Measurements from ENCODE around the gene CFAP73. TPM values are rescaled to one million over a fixed set of nuclear protein-coding genes. Genes with fewer than 3 reads are reported as not detected.

Gene CFAP73
- total RNA-seq, 6 experiments from 2014 or later, result 0.17 TPM; not detected in 5

DNA sequence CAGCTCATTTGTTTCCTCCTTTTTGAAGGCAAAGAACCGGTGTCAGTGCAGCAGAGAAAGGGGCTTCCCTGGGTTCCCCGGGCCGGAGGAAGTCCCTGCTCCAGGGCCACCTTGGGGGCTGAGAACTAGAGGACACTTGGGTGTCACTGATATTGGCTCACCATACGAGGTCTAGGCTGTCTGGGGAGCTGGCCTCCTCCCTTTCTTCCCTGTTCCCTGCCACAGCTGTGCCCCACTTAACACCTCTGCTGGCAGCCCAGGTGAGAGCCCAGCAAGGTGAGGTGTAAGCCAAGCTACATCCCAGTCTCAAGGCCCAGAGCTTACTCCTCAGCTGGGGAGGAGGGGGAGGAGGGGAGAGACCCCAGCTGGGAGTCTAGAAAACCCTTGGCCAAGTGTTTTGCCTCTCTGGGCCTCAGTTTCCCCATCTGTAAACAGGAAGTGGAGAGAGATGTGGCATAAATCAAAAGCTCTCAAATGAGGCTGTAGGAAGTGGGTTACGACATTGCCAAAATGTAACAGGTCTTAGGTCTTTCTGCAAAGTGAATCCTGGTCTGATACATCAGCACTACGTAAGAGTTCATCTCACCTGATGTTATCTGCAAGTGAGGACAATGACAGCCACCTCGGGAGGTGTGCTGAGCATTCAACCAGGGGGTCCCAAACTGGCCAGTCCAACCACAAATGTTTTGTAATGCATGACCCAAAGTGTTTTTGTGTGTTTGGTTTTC, 39.5 kb upstream of the CFAP73 start:
- TF ChIP-seq, protein P1, sequence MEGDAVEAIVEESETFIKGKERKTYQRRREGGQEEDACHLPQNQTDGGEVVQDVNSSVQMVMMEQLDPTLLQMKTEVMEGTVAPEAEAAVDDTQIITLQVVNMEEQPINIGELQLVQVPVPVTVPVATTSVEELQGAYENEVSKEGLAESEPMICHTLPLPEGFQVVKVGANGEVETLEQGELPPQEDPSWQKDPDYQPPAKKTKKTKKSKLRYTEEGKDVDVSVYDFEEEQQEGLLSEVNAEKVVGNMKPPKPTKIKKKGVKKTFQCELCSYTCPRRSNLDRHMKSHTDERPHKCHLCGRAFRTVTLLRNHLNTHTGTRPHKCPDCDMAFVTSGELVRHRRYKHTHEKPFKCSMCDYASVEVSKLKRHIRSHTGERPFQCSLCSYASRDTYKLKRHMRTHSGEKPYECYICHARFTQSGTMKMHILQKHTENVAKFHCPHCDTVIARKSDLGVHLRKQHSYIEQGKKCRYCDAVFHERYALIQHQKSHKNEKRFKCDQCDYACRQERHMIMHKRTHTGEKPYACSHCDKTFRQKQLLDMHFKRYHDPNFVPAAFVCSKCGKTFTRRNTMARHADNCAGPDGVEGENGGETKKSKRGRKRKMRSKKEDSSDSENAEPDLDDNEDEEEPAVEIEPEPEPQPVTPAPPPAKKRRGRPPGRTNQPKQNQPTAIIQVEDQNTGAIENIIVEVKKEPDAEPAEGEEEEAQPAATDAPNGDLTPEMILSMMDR (IDR thresholded peaks at IDR 0.05), result no peak
- no peak for DNase-seq
- no peaks in the 10 kb centered on the region for H3K36me3 Mint-ChIP-seq (ENCODE audit: low read depth)
- peaks cover 43% of the 10 kb centered on the region for H3K27me3 Mint-ChIP-seq (ENCODE audit: insufficient read depth)
- no peaks in the 10 kb centered on the region for H3K4me1 Mint-ChIP-seq (ENCODE audit: low read depth)
- no peak overlapping the region for H3K4me3 Mint-ChIP-seq
- H3K9me3 Mint-ChIP-seq, result no peaks in the 10 kb centered on the region
- H3K27ac Mint-ChIP-seq, result no peak overlapping the region

- no peak for DNase-seq
- Mint-ChIP-seq H3K4me1 (ENCODE audit: low read depth) (no peaks in the 10 kb centered on the region), H3K9me3 (no peaks in the 10 kb centered on the region), H3K4me3 (no peak overlapping the region), H3K36me3 (ENCODE audit: low read depth) (no peaks in the 10 kb centered on the region), H3K27me3 (ENCODE audit: insufficient read depth) (peaks cover 43% of the 10 kb centered on the region), H3K27ac (no peak overlapping the region)
- TF ChIP-seq, protein P1 (IDR thresholded peaks at IDR 0.05), result no peak
Observed at GRCh38 chr12:113111247-113111646, 38.3 kb upstream of the CFAP73 start.

DNA sequence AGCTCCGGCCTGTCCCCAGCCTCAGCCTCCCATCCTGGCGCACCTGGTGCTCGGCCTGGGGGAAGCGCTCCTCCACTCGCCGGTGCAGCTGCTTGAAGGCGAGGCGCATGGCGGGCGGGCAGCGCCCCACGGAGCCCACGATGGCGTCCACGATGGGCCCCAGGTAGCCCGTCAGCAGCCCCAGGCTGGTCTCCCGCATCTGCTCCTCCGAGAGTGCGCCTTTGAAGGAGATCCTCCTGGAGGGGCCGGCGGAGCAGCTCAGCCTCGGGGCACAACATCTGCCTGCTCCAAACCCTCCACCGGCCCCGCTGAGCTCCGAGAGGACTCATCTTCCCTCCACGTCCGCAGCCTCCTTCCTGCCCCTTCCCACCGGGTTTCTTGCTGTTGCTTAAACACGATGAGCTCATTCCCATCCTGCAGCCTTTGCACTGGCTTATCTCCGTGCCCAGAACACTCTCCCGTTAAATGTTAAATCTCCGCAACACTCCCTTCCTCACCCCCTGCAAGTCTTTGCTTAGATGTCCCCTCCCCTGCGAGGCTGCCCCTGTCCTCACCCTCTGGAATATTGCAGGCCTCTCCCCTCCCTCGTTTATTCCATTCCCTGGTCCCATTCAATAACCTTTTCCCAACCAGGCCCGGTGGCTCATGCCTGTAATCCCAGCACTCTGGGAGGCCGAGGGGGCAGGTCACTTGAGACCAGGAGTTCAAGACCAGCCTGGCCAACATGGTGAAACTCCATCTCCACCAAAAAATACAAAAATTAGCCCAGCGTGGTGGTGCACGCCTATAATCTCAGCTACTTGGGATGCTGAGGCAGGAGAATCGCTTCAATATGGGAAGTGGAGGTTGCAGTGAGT, 37.3 kb upstream of the CFAP73 start:
- Mint-ChIP-seq H3K36me3 (ENCODE audit: low read depth) (no peaks in the 10 kb centered on the region), H3K4me3 (no peak overlapping the region), H3K9me3 (no peaks in the 10 kb centered on the region), H3K4me1 (ENCODE audit: low read depth) (no peaks in the 10 kb centered on the region), H3K27me3 (ENCODE audit: insufficient read depth) (peaks cover 37% of the 10 kb centered on the region), H3K27ac (no peak overlapping the region)
- no peak for DNase-seq
- TF ChIP-seq, protein P1 (IDR thresholded peaks at IDR 0.05), result no peak

- no peaks in the 10 kb centered on the region for H3K36me3 Mint-ChIP-seq (ENCODE audit: low read depth)
Observed at GRCh38 chr12:113113397-113113796, 36.1 kb upstream of the CFAP73 start.

GRCh38 chr12:113114447-113115178, 34.9 kb upstream of the CFAP73 start:
- Mint-ChIP-seq H3K9me3 (no peaks in the 10 kb centered on the region), H3K4me3 (no peak overlapping the region), H3K4me1 (ENCODE audit: low read depth) (no peaks in the 10 kb centered on the region), H3K36me3 (ENCODE audit: low read depth) (no peaks in the 10 kb centered on the region), H3K27ac (no peak overlapping the region), H3K27me3 (ENCODE audit: insufficient read depth) (peaks cover 30% of the 10 kb centered on the region)
- TF ChIP-seq, protein P1 (IDR thresholded peaks at IDR 0.05), result no peak
- no peak for DNase-seq

More at GRCh38 chr12:113113397-113113796, 36.1 kb upstream of the CFAP73 start:
- Mint-ChIP-seq H3K27ac (no peak overlapping the region), H3K27me3 (ENCODE audit: insufficient read depth) (peaks cover 37% of the 10 kb centered on the region), H3K9me3 (no peaks in the 10 kb centered on the region), H3K4me1 (ENCODE audit: low read depth) (no peaks in the 10 kb centered on the region), H3K4me3 (no peak overlapping the region)
- no peak for DNase-seq
- TF ChIP-seq, protein P1 (IDR thresholded peaks at IDR 0.05), result no peak
